ENCODE data around the gene TMIGD3. TPM values are rescaled to one million over a fixed set of nuclear protein-coding genes. Genes with fewer than 3 reads are reported as not detected.

The TMIGD3 gene
- total and polyA plus RNA-seq, 2 of the 4 experiments (the other 2 are of a cell fraction), result under 0.01 to 0.12 TPM

DNA sequence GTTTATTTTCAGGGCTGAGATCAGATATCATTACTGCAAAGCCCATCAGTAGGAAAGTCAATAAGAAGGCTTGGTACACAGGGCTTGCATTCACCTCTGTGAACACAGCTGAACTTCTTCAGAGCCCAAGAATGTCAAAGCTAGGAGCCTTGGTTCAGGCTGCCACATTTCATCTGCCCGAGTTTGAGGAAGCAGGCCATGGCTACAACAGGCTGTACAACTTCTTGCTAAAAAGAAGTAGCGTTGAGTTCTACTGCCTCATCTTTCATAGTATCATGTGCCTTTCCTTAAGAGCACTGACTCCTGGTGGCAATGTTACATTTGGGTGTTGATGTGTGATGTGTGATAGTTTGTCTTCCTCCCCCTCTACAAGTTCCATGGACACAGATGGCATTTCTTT, 19.6 kb downstream of the TMIGD3 start:
- BruUV-seq (replicated peaks), result no TSS peak
- H3K4me2 ChIP-seq (ENCODE audit: low read depth, low read length), result no peak overlapping the region
- H2AK9ac ChIP-seq (replicated peaks; ENCODE audit: low read depth, low read length, poor library complexity), result no peak overlapping the region
- dilution Hi-C loops (cut with HindIII; ENCODE audit: low sequenced_read_pairs, unreplicated experiment), result no loop called here
- no peaks in the 10 kb centered on the region for H4K20me1 ChIP-seq (ENCODE audit: insufficient read depth, low read length)
- ATAC-seq (ENCODE audit: low read depth), result no peak
- CTCF ChIA-PET, result no interaction called here
- no peak overlapping the region for H3K23ac ChIP-seq (ENCODE audit: low read depth, low read length)
- H3K27ac ChIP-seq (ENCODE audit: insufficient read depth, low read length), result no peak overlapping the region
- H4K5ac ChIP-seq (ENCODE audit: low read depth, low read length), result no peak overlapping the region
- peaks cover 2% of the 10 kb centered on the region for H3K27me3 ChIP-seq (ENCODE audit: control insufficient read depth, insufficient read depth, low read length)
- intact Hi-C loops (cut with micrococcal nuclease), result no loop called here
- H2BK120ac ChIP-seq (ENCODE audit: low read depth, low read length), result no peak overlapping the region
- no peak for DNase-seq
- H2BK15ac ChIP-seq (ENCODE audit: low read depth, low read length), result no peak overlapping the region
- H3K18ac ChIP-seq (ENCODE audit: low read depth, low read length), result no peak overlapping the region
- H3K9me3 ChIP-seq (ENCODE audit: control insufficient read depth, insufficient read depth, low read length), result no peaks in the 10 kb centered on the region
- POLR2A ChIA-PET (ENCODE audit: unreplicated experiment), result no interaction called here
- H2BK5ac ChIP-seq (ENCODE audit: low read depth, low read length, poor library complexity, severe bottlenecking), result no peak overlapping the region
- no peaks in the 10 kb centered on the region for H3K36me3 ChIP-seq (ENCODE audit: control insufficient read depth, insufficient read depth, low read length)
- H2AFZ ChIP-seq (replicated peaks; ENCODE audit: low read length, poor library complexity), result no peak overlapping the region
- H4K91ac ChIP-seq (ENCODE audit: insufficient read depth, low read depth, low read length), result no peak overlapping the region
- no peak overlapping the region for H3K4me3 ChIP-seq (ENCODE audit: insufficient read depth, low read depth, low read length)
- no peak overlapping the region for H3K56ac ChIP-seq (ENCODE audit: extremely low read depth, insufficient read depth, low read length)
- no peak overlapping the region for H3K14ac ChIP-seq (replicated peaks; ENCODE audit: low read depth, low read length)
- H3K4me1 ChIP-seq (ENCODE audit: control insufficient read depth, insufficient read depth, low read length), result no peaks in the 10 kb centered on the region
- H4K8ac ChIP-seq (ENCODE audit: low read depth in 2 of 2, low read length in 2 of 2), result no peak overlapping the region
- H3K4ac ChIP-seq (ENCODE audit: low read depth, low read length), result no peak overlapping the region
- in situ Hi-C loops (cut with MboI; ENCODE audit: low sequenced_read_pairs), result loop anchor here (5.0 to 25.0 kb wide), 2 partner anchors 283 to 878 kb away; no protein-coding TSS in a partner anchor
- no CpG with 5 or more reads among the region's 2 CpGs for WGBS, 2 experiments (ENCODE audit: extremely low coverage in 2 of 2, insufficient read length in 1 of 2)
- no peak overlapping the region for H3K9ac ChIP-seq (ENCODE audit: low read depth, low read length)
- H3K9me1 ChIP-seq (ENCODE audit: insufficient read depth, low read length), result no peaks in the 10 kb centered on the region
- TF ChIP-seq, protein P1, sequence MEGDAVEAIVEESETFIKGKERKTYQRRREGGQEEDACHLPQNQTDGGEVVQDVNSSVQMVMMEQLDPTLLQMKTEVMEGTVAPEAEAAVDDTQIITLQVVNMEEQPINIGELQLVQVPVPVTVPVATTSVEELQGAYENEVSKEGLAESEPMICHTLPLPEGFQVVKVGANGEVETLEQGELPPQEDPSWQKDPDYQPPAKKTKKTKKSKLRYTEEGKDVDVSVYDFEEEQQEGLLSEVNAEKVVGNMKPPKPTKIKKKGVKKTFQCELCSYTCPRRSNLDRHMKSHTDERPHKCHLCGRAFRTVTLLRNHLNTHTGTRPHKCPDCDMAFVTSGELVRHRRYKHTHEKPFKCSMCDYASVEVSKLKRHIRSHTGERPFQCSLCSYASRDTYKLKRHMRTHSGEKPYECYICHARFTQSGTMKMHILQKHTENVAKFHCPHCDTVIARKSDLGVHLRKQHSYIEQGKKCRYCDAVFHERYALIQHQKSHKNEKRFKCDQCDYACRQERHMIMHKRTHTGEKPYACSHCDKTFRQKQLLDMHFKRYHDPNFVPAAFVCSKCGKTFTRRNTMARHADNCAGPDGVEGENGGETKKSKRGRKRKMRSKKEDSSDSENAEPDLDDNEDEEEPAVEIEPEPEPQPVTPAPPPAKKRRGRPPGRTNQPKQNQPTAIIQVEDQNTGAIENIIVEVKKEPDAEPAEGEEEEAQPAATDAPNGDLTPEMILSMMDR (conservative IDR thresholded peaks at IDR 0.05; ENCODE audit: low read depth, low read length), result no peak
- TF ChIP-seq RFX5 (IDR thresholded peaks at IDR 0.05; ENCODE audit: low read depth, low read length) (no peak), POLR2A (IDR thresholded peaks at IDR 0.05; ENCODE audit: low read depth, low read length) (no peak), CHD1 (IDR thresholded peaks at IDR 0.05; ENCODE audit: low read depth, low read length) (no peak), MAZ (IDR thresholded peaks at IDR 0.05; ENCODE audit: borderline replicate concordance, low read depth, low read length) (no peak), FOS (IDR thresholded peaks at IDR 0.05; ENCODE audit: low read depth, low read length) (no peak), BHLHE40 (IDR thresholded peaks at IDR 0.05; ENCODE audit: low read depth, low read length) (no peak)
- TF ChIP-seq, protein P2, sequence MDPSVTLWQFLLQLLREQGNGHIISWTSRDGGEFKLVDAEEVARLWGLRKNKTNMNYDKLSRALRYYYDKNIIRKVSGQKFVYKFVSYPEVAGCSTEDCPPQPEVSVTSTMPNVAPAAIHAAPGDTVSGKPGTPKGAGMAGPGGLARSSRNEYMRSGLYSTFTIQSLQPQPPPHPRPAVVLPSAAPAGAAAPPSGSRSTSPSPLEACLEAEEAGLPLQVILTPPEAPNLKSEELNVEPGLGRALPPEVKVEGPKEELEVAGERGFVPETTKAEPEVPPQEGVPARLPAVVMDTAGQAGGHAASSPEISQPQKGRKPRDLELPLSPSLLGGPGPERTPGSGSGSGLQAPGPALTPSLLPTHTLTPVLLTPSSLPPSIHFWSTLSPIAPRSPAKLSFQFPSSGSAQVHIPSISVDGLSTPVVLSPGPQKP (IDR thresholded peaks at IDR 0.05; ENCODE audit: borderline replicate concordance, low read depth, low read length), result no peak
- H2BK20ac ChIP-seq (ENCODE audit: low read depth, low read length), result no peak overlapping the region
- H2AK5ac ChIP-seq (ENCODE audit: low read depth, low read length), result no peak overlapping the region
- H3K79me1 ChIP-seq (ENCODE audit: low read depth in 1 of 2, low read length in 2 of 2), result no peaks in the 10 kb centered on the region
